ENCODE data around the gene NT5DC4.

DNA sequence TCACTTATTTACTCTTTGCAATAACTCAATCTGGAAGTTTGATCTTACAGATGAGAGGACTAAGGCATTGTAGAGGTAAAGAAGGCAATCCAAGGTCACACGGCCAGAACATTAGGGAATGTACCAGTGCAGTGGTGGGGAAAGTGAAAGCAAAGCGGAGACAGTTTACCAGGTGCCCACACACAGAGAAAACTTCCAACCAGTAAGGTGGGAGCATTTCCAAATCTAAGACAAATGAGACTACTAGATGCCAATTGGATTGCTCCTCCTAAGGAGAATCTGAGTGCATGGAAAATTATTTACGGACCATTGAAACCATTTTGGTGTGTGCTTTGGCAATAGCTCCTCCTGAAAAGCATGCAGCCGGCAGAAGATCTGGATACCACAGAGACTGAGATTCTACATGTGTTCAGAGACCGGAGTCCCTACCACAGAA lies 40.1 kb upstream of the NT5DC4 start:
- TF ChIP-seq, protein P1, sequence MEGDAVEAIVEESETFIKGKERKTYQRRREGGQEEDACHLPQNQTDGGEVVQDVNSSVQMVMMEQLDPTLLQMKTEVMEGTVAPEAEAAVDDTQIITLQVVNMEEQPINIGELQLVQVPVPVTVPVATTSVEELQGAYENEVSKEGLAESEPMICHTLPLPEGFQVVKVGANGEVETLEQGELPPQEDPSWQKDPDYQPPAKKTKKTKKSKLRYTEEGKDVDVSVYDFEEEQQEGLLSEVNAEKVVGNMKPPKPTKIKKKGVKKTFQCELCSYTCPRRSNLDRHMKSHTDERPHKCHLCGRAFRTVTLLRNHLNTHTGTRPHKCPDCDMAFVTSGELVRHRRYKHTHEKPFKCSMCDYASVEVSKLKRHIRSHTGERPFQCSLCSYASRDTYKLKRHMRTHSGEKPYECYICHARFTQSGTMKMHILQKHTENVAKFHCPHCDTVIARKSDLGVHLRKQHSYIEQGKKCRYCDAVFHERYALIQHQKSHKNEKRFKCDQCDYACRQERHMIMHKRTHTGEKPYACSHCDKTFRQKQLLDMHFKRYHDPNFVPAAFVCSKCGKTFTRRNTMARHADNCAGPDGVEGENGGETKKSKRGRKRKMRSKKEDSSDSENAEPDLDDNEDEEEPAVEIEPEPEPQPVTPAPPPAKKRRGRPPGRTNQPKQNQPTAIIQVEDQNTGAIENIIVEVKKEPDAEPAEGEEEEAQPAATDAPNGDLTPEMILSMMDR (IDR thresholded peaks at IDR 0.05; ENCODE audit: low read length), result no peak
- TF ChIP-seq EZH2phosphoT487 (IDR thresholded peaks at IDR 0.05; ENCODE audit: low read length) (no peak), EZH2 (optimal IDR thresholded peaks at IDR 0.05; ENCODE audit: low read depth, low read length) (no peak)

Measured in MM.1S (cell line).